Activated CD8-positive, alpha-beta memory T cell treated with anti-CD3 and anti-CD28 coated beads for 36 hours (primary cell): ENCODE measurements around the gene MRPL16. TPM values are rescaled to one million over a fixed set of nuclear protein-coding genes. Genes with fewer than 3 reads are reported as not detected.

Experiments
- total RNA-seq, 2 experiments: library from RNA; stranded (reverse); gene quantifications; one replicate each; pipeline ENCODE4 v1.2.3, GENCODE V29; 2021

MRPL16 gene
- total RNA-seq, 2 experiments from 2014 or later = 96.2 to 96.5 TPM

Other genes starting within 250 kb of the MRPL16 start
- gene OSBP, start 195.0 kb downstream of the MRPL16 start, total RNA-seq = 10 to 100 TPM; 35.0 to 36.4 TPM
- 10 to 100 TPM; 59.0 to 60.1 TPM for gene PATL1, start 141.7 kb downstream of the MRPL16 start, total RNA-seq
- not detected for gene OR10V1, start 96.9 kb downstream of the MRPL16 start, total RNA-seq
- gene STX3, start 55.4 kb downstream of the MRPL16 start, total RNA-seq = 1 to 10 TPM; 8.8 to 9.4 TPM
- gene CBLIF, start 34.7 kb upstream of the MRPL16 start, total RNA-seq = not detected
- gene TCN1, start 55.7 kb upstream of the MRPL16 start, total RNA-seq = not detected
- not detected for gene OOSP3, start 68.0 kb upstream of the MRPL16 start, total RNA-seq
- not detected for gene OOSP1, start 127.7 kb upstream of the MRPL16 start, total RNA-seq
- gene OOSP4A, start 153.3 kb upstream of the MRPL16 start, total RNA-seq = not detected
- not detected for gene OOSP4B, start 206.4 kb upstream of the MRPL16 start, total RNA-seq
- not detected for gene OOSP2, start 229.6 kb upstream of the MRPL16 start, total RNA-seq
- not detected for gene MS4A3, start 245.9 kb upstream of the MRPL16 start, total RNA-seq